Psoas muscle (tissue), 8 donors: ENCODE results near the gene DOC2A. TPM values are rescaled to one million over a fixed set of nuclear protein-coding genes. Genes with fewer than 3 reads are reported as not detected.

Experiments used
- ATAC-seq, 4 donors: fragments of 200-7000 bp; cut with Tn5 transposase; one replicate each; pipeline ENCODE4 v1.9.1; 2020; ENCODE audit warnings: moderate library complexity in 3 of 4, mild to moderate bottlenecking in 2 of 4
- DNase-seq, 2 donors: peaks; one replicate each; pipeline ENCODE4 v3.0.0-alpha.2; 2020
- H3K27ac ChIP-seq: fragments of 200-600 bp; one replicate; pipeline ENCODE4 v1.8.0; 2022
- H3K27me3 ChIP-seq, 3 donors: fragments of 200-600 bp in 1 of 3; one replicate each; pipeline versions ENCODE4 v1.6.1 to v1.8.0; 2013 to 2022; ENCODE audit warnings: low read length in 2 of 3, mild to moderate bottlenecking in 2 of 3, moderate library complexity in 1 of 3; ENCODE audit not compliant: insufficient read depth in 3 of 3
- H3K36me3 ChIP-seq, 2 donors: fragments of 200-600 bp in 1 of 2; one replicate each; pipeline versions ENCODE4 v1.6.1 to v1.8.0; 2013 to 2022; ENCODE audit warnings: low read depth in 1 of 2, mild to moderate bottlenecking in 1 of 2, moderate library complexity in 1 of 2; ENCODE audit not compliant: insufficient read depth in 1 of 2
- H3K4me1 ChIP-seq: fragments of 200-600 bp; one replicate; pipeline ENCODE4 v1.8.0; 2022
- H3K4me3 ChIP-seq: fragments of 200-600 bp; one replicate; pipeline ENCODE4 v1.8.0; 2022; ENCODE audit warnings: mild to moderate bottlenecking
- H3K9me3 ChIP-seq: fragments of 200-600 bp; one replicate; pipeline ENCODE4 v1.8.0; 2022
- CTCF ChIP-seq: fragments of 200-600 bp; IDR thresholded peaks from one replicate; pipeline ENCODE4 v1.8.0; 2022; ENCODE audit warnings: antibody characterized with exemption
- WGBS, 3 donors: extraction: QIAGEN DNeasy Blood & Tissue Kit; methylation state at CpG; one replicate each; pipeline versions ENCODE4 v1.1.6 to v1.1.7; 2013; 5-methylcytosine and 5-hydroxymethylcytosine counted together
- intact Hi-C, 2 donors: fragments of 100-400 bp; cut with DNase I; formaldehyde crosslinking; loops; one replicate each; pipeline versions ENCODE4 v1.11.0 to v1.14.2; 2022
- polyA plus RNA-seq, 3 donors: library from polyadenylated mRNA; stranded (reverse); fragments of 200-250 nt; gene quantifications; one replicate each; pipeline ENCODE4 v1.2.3, GENCODE V29; 2013
- total RNA-seq, 4 donors: library from RNA; stranded (reverse); fragmentation: NEBNext Ultra II Directional in 2 of 4; extraction: Animal tissue kit (Norgen Biotek cat#: 25700) in 2 of 4; gene quantifications; one replicate each; pipeline versions ENCODE4 v1.2.1 to v1.2.4, GENCODE V29; 2021 to 2023
- donor health status: healthy with polysubstance abuse.
- donor health status: DM: no; HTN: no; CAD: no; lungs with moderate emphysema.
- donor health status: Bipolar disorder and iron deficiency.
- donor health status: healthy.
- donor health status: DM: yes; HTN: yes; CAD: no.
- donor health status: DM: no; HTN: no; CAD: no.
- donor health status: DM: no; HTN: no; CAD: no.
- donor health status: DM: yes; HTN: yes; CAD: no.

Gene DOC2A
- total and polyA plus RNA-seq, 7 donors: 0.11 to 0.51 (median 0.15) TPM; not detected in 2

GRCh38 chr16:29991571-29991904, 19.3 kb downstream of the DOC2A start:
- DNase-seq (no peak), ATAC-seq (no peak)
- Histone ChIP-seq H3K36me3 (peaks cover 6 to 79% of the 10 kb centered on the region in 2 donors), H3K27me3 (no peaks in the 10 kb centered on the region), H3K4me3 (no peak overlapping the region), H3K4me1 (peaks cover 15% of the 10 kb centered on the region), H3K27ac (no peak overlapping the region), H3K9me3 (no peaks in the 10 kb centered on the region)
- intact Hi-C loops: no loop called here
- WGBS, 3 donors: 65 to 87% (median 77%) methylated on average over 3 to 5 of the region's 5 CpGs
- no peak for TF ChIP-seq CTCF

- peaks cover 11 to 84% of the 10 kb centered on the region in 2 donors for H3K36me3 ChIP-seq
- DNase-seq (no peak), ATAC-seq (no peak)
- WGBS, 3 donors: 89 to 91% (median 90%) methylated on average over 32 to 35 of the region's 35 CpGs
- H3K4me3 ChIP-seq: no peak overlapping the region
- TF ChIP-seq CTCF: no peak
- intact Hi-C loops: no loop called here
- H3K27ac ChIP-seq: no peak overlapping the region
- H3K9me3 ChIP-seq: no peaks in the 10 kb centered on the region
- no peaks in the 10 kb centered on the region for H3K27me3 ChIP-seq
- H3K4me1 ChIP-seq: peaks cover 14% of the 10 kb centered on the region
These were observed 19.8 kb downstream of the DOC2A start for GRCh38 chr16:29990883-29991570.

GRCh38 chr16:29990034-29990433, 20.8 kb downstream of the DOC2A start:
- Histone ChIP-seq H3K27ac (no peak overlapping the region), H3K4me1 (peaks cover 13% of the 10 kb centered on the region), H3K27me3 (no peaks in the 10 kb centered on the region), H3K36me3 (peaks cover 17 to 94% of the 10 kb centered on the region in 2 donors), H3K9me3 (no peaks in the 10 kb centered on the region), H3K4me3 (no peak overlapping the region)
- ATAC-seq: no peak
- intact Hi-C loops: no loop called here
- DNase-seq: no peak
- WGBS, 3 donors: 90 to 96% (median 96%) methylated on average over 2 of the region's 2 CpGs
- no peak for TF ChIP-seq CTCF

- DNase-seq (no peak), ATAC-seq (no peak)
- no peak for TF ChIP-seq CTCF
- H3K4me1 ChIP-seq: peaks cover 5% of the 10 kb centered on the region
- 82 to 83% (median 82%) methylated on average over 23 of the region's 23 CpGs for WGBS, 3 donors
- intact Hi-C loops: no loop called here
- H3K9me3 ChIP-seq: no peaks in the 10 kb centered on the region
- H3K4me3 ChIP-seq: no peak overlapping the region
- peaks cover 19 to 100% of the 10 kb centered on the region in 2 donors for H3K36me3 ChIP-seq
- H3K27me3 ChIP-seq: no peaks in the 10 kb centered on the region
- no peak overlapping the region for H3K27ac ChIP-seq
These were observed 21.5 kb downstream of the DOC2A start for GRCh38 chr16:29989111-29989858.
